ENCODE results near the gene TMEM158.

Gene TMEM158

GRCh38 chr3:45232521-45232920, 6.4 kb upstream of the TMEM158 start:
- no peak for DNase-seq (ENCODE audit: low read depth in 2 of 2)

GRCh38 chr3:45227946-45228345, 1.9 kb upstream of the TMEM158 start:
- DNase-seq (ENCODE audit: low read depth in 2 of 2), result no peak

- no peak for DNase-seq (ENCODE audit: low read depth in 2 of 2)
These were observed 1.2 kb upstream of the TMEM158 start for GRCh38 chr3:45227071-45227820.

GRCh38 chr3:45225465-45226205, 452 bp downstream of the TMEM158 start:
- peak in 1 of 2 donors; percentile 31 for DNase-seq (ENCODE audit: low read depth in 2 of 2)

- peak in 1 of 2 donors; percentile 4 for DNase-seq (ENCODE audit: low read depth in 2 of 2)
These were observed 1.1 kb downstream of the TMEM158 start for GRCh38 chr3:45224824-45225464.

GRCh38 chr3:45223889-45224727, 2.0 kb downstream of the TMEM158 start:
- DNase-seq (ENCODE audit: low read depth in 2 of 2), result no peak

- DNase-seq (ENCODE audit: low read depth in 2 of 2), result no peak
These were observed 6.4 kb downstream of the TMEM158 start for GRCh38 chr3:45219694-45220093.

GRCh38 chr3:45218578-45219390, 7.3 kb downstream of the TMEM158 start:
- DNase-seq (ENCODE audit: low read depth in 2 of 2), result no peak

GRCh38 chr3:45216021-45216609, 10.0 kb downstream of the TMEM158 start:
- no peak for DNase-seq (ENCODE audit: low read depth in 2 of 2)

- DNase-seq (ENCODE audit: low read depth in 2 of 2), result no peak
These were observed 10.6 kb downstream of the TMEM158 start for GRCh38 chr3:45215466-45215865.

GRCh38 chr3:45214061-45214680, 11.9 kb downstream of the TMEM158 start:
- DNase-seq (ENCODE audit: low read depth in 2 of 2), result no peak

GRCh38 chr3:45212095-45212468, 14.0 kb downstream of the TMEM158 start:
- no peak for DNase-seq (ENCODE audit: low read depth in 2 of 2)

- no peak for DNase-seq (ENCODE audit: low read depth in 2 of 2)
These were observed 14.5 kb downstream of the TMEM158 start for GRCh38 chr3:45211466-45212094.

GRCh38 chr3:45210308-45211041, 15.6 kb downstream of the TMEM158 start:
- peak; percentile 66 to 67 for DNase-seq (ENCODE audit: low read depth in 2 of 2)

GRCh38 chr3:45209526-45209925, 16.6 kb downstream of the TMEM158 start:
- DNase-seq (ENCODE audit: low read depth in 2 of 2), result no peak

GRCh38 chr3:45208586-45208985, 17.5 kb downstream of the TMEM158 start:
- no peak for DNase-seq (ENCODE audit: low read depth in 2 of 2)

- no peak for DNase-seq (ENCODE audit: low read depth in 2 of 2)
These were observed 18.6 kb downstream of the TMEM158 start for GRCh38 chr3:45207446-45207845.

GRCh38 chr3:45205126-45205525, 21.0 kb downstream of the TMEM158 start:
- no peak for DNase-seq (ENCODE audit: low read depth in 2 of 2)

- DNase-seq (ENCODE audit: low read depth in 2 of 2), result no peak
These were observed 22.0 kb downstream of the TMEM158 start for GRCh38 chr3:45204136-45204535.
